ENCODE results near the gene RTN4R.
"Not testable (repeated sequence)": the region's sequence is repeated elsewhere in the genome, so short reads cannot be mapped to it uniquely, and the experiment has no call there.

RTN4R gene

GRCh38 chr22:20286312-20286660, 18.2 kb upstream of the RTN4R start:
- not testable (repeated sequence) for H3K36me3 ChIP-seq (ENCODE audit: control insufficient read depth in 2 of 2, insufficient read depth in 2 of 2, low read length in 2 of 2); H3K27me3 ChIP-seq (ENCODE audit: control insufficient read depth in 2 of 2, insufficient read depth in 2 of 2, low read length in 2 of 2); H3K4me3 ChIP-seq (ENCODE audit: low read length in 2 of 2); H3K9ac ChIP-seq (ENCODE audit: low read depth in 1 of 2, low read length in 2 of 2); H3K9me3 ChIP-seq (ENCODE audit: control insufficient read depth in 2 of 2, low read length in 2 of 2); H3K27ac ChIP-seq (ENCODE audit: low read depth in 2 of 2, low read length in 2 of 2); H3K4me1 ChIP-seq (ENCODE audit: control insufficient read depth in 2 of 2, insufficient read depth in 2 of 2, low read length in 2 of 2)

- not testable (repeated sequence) for H3K36me3 ChIP-seq (ENCODE audit: control insufficient read depth in 2 of 2, insufficient read depth in 2 of 2, low read length in 2 of 2); H3K4me3 ChIP-seq (ENCODE audit: low read length in 2 of 2); H3K9me3 ChIP-seq (ENCODE audit: control insufficient read depth in 2 of 2, low read length in 2 of 2); H3K4me1 ChIP-seq (ENCODE audit: control insufficient read depth in 2 of 2, insufficient read depth in 2 of 2, low read length in 2 of 2); H3K9ac ChIP-seq (ENCODE audit: low read depth in 1 of 2, low read length in 2 of 2); H3K27me3 ChIP-seq (ENCODE audit: control insufficient read depth in 2 of 2, insufficient read depth in 2 of 2, low read length in 2 of 2); H3K27ac ChIP-seq (ENCODE audit: low read depth in 2 of 2, low read length in 2 of 2)
Observed at GRCh38 chr22:20285473-20286311, 17.6 kb upstream of the RTN4R start.

GRCh38 chr22:20284471-20285086, 16.5 kb upstream of the RTN4R start:
- Histone ChIP-seq H3K27ac (ENCODE audit: low read depth in 2 of 2, low read length in 2 of 2) (no peak overlapping the region), H3K9me3 (ENCODE audit: control insufficient read depth in 2 of 2, low read length in 2 of 2) (no peaks in the 10 kb centered on the region), H3K27me3 (ENCODE audit: control insufficient read depth in 2 of 2, insufficient read depth in 2 of 2, low read length in 2 of 2) (no peaks in the 10 kb centered on the region), H3K36me3 (ENCODE audit: control insufficient read depth in 2 of 2, insufficient read depth in 2 of 2, low read length in 2 of 2) (no peaks in the 10 kb centered on the region), H3K4me1 (ENCODE audit: control insufficient read depth in 2 of 2, insufficient read depth in 2 of 2, low read length in 2 of 2) (no peaks in the 10 kb centered on the region), H3K4me3 (ENCODE audit: low read length in 2 of 2) (no peak overlapping the region), H3K9ac (ENCODE audit: low read depth in 1 of 2, low read length in 2 of 2) (no peak overlapping the region)

- Histone ChIP-seq H3K4me1 (ENCODE audit: control insufficient read depth in 2 of 2, insufficient read depth in 2 of 2, low read length in 2 of 2) (no peaks in the 10 kb centered on the region), H3K9me3 (ENCODE audit: control insufficient read depth in 2 of 2, low read length in 2 of 2) (no peaks in the 10 kb centered on the region), H3K9ac (ENCODE audit: low read depth in 1 of 2, low read length in 2 of 2) (no peak overlapping the region), H3K36me3 (ENCODE audit: control insufficient read depth in 2 of 2, insufficient read depth in 2 of 2, low read length in 2 of 2) (no peaks in the 10 kb centered on the region), H3K4me3 (ENCODE audit: low read length in 2 of 2) (no peak overlapping the region), H3K27ac (ENCODE audit: low read depth in 2 of 2, low read length in 2 of 2) (no peak overlapping the region), H3K27me3 (ENCODE audit: control insufficient read depth in 2 of 2, insufficient read depth in 2 of 2, low read length in 2 of 2) (no peaks in the 10 kb centered on the region)
Observed at GRCh38 chr22:20283674-20284066, 15.6 kb upstream of the RTN4R start.

GRCh38 chr22:20282901-20283673, 15.0 kb upstream of the RTN4R start:
- no peak overlapping the region for H3K9ac ChIP-seq (ENCODE audit: low read depth in 1 of 2, low read length in 2 of 2)
- H3K4me1 ChIP-seq (ENCODE audit: control insufficient read depth in 2 of 2, insufficient read depth in 2 of 2, low read length in 2 of 2), result no peaks in the 10 kb centered on the region
- no peak overlapping the region for H3K27ac ChIP-seq (ENCODE audit: low read depth in 2 of 2, low read length in 2 of 2)
- H3K4me3 ChIP-seq (ENCODE audit: low read length in 2 of 2), result no peak overlapping the region
- no peaks in the 10 kb centered on the region for H3K36me3 ChIP-seq (ENCODE audit: control insufficient read depth in 2 of 2, insufficient read depth in 2 of 2, low read length in 2 of 2)
- no peaks in the 10 kb centered on the region for H3K27me3 ChIP-seq (ENCODE audit: control insufficient read depth in 2 of 2, insufficient read depth in 2 of 2, low read length in 2 of 2)
- no peaks in the 10 kb centered on the region for H3K9me3 ChIP-seq (ENCODE audit: control insufficient read depth in 2 of 2, low read length in 2 of 2)

GRCh38 chr22:20281891-20282290, 13.8 kb upstream of the RTN4R start:
- Histone ChIP-seq H3K27me3 (ENCODE audit: control insufficient read depth in 2 of 2, insufficient read depth in 2 of 2, low read length in 2 of 2) (no peaks in the 10 kb centered on the region), H3K4me3 (ENCODE audit: low read length in 2 of 2) (no peak overlapping the region), H3K9ac (ENCODE audit: low read depth in 1 of 2, low read length in 2 of 2) (no peak overlapping the region), H3K27ac (ENCODE audit: low read depth in 2 of 2, low read length in 2 of 2) (no peak overlapping the region), H3K4me1 (ENCODE audit: control insufficient read depth in 2 of 2, insufficient read depth in 2 of 2, low read length in 2 of 2) (no peaks in the 10 kb centered on the region), H3K9me3 (ENCODE audit: control insufficient read depth in 2 of 2, low read length in 2 of 2) (no peaks in the 10 kb centered on the region), H3K36me3 (ENCODE audit: control insufficient read depth in 2 of 2, insufficient read depth in 2 of 2, low read length in 2 of 2) (no peaks in the 10 kb centered on the region)

GRCh38 chr22:20281473-20281872, 13.4 kb upstream of the RTN4R start:
- not testable (repeated sequence) for H3K4me1 ChIP-seq (ENCODE audit: control insufficient read depth in 2 of 2, insufficient read depth in 2 of 2, low read length in 2 of 2); H3K4me3 ChIP-seq (ENCODE audit: low read length in 2 of 2); H3K27me3 ChIP-seq (ENCODE audit: control insufficient read depth in 2 of 2, insufficient read depth in 2 of 2, low read length in 2 of 2); H3K27ac ChIP-seq (ENCODE audit: low read depth in 2 of 2, low read length in 2 of 2); H3K9me3 ChIP-seq (ENCODE audit: control insufficient read depth in 2 of 2, low read length in 2 of 2); H3K36me3 ChIP-seq (ENCODE audit: control insufficient read depth in 2 of 2, insufficient read depth in 2 of 2, low read length in 2 of 2); H3K9ac ChIP-seq (ENCODE audit: low read depth in 1 of 2, low read length in 2 of 2)

GRCh38 chr22:20280866-20281265, 12.7 kb upstream of the RTN4R start:
- no peak overlapping the region for H3K4me3 ChIP-seq (ENCODE audit: low read length in 2 of 2)
- no peak overlapping the region for H3K27ac ChIP-seq (ENCODE audit: low read depth in 2 of 2, low read length in 2 of 2)
- H3K36me3 ChIP-seq (ENCODE audit: control insufficient read depth in 2 of 2, insufficient read depth in 2 of 2, low read length in 2 of 2), result no peaks in the 10 kb centered on the region
- H3K9me3 ChIP-seq (ENCODE audit: control insufficient read depth in 2 of 2, low read length in 2 of 2), result no peaks in the 10 kb centered on the region
- no peak overlapping the region for H3K9ac ChIP-seq (ENCODE audit: low read depth in 1 of 2, low read length in 2 of 2)
- no peaks in the 10 kb centered on the region for H3K27me3 ChIP-seq (ENCODE audit: control insufficient read depth in 2 of 2, insufficient read depth in 2 of 2, low read length in 2 of 2)
- no peaks in the 10 kb centered on the region for H3K4me1 ChIP-seq (ENCODE audit: control insufficient read depth in 2 of 2, insufficient read depth in 2 of 2, low read length in 2 of 2)

- H3K9me3 ChIP-seq (ENCODE audit: control insufficient read depth in 2 of 2, low read length in 2 of 2); H3K4me1 ChIP-seq (ENCODE audit: control insufficient read depth in 2 of 2, insufficient read depth in 2 of 2, low read length in 2 of 2); H3K27me3 ChIP-seq (ENCODE audit: control insufficient read depth in 2 of 2, insufficient read depth in 2 of 2, low read length in 2 of 2); H3K36me3 ChIP-seq (ENCODE audit: control insufficient read depth in 2 of 2, insufficient read depth in 2 of 2, low read length in 2 of 2); H3K9ac ChIP-seq (ENCODE audit: low read depth in 1 of 2, low read length in 2 of 2); H3K4me3 ChIP-seq (ENCODE audit: low read length in 2 of 2); H3K27ac ChIP-seq (ENCODE audit: low read depth in 2 of 2, low read length in 2 of 2): not testable (repeated sequence)
Observed at GRCh38 chr22:20280163-20280562, 12.0 kb upstream of the RTN4R start.

- Histone ChIP-seq H3K27me3 (ENCODE audit: control insufficient read depth in 2 of 2, insufficient read depth in 2 of 2, low read length in 2 of 2) (no peaks in the 10 kb centered on the region), H3K27ac (ENCODE audit: low read depth in 2 of 2, low read length in 2 of 2) (no peak overlapping the region), H3K9me3 (ENCODE audit: control insufficient read depth in 2 of 2, low read length in 2 of 2) (no peaks in the 10 kb centered on the region), H3K36me3 (ENCODE audit: control insufficient read depth in 2 of 2, insufficient read depth in 2 of 2, low read length in 2 of 2) (no peaks in the 10 kb centered on the region), H3K9ac (ENCODE audit: low read depth in 1 of 2, low read length in 2 of 2) (no peak overlapping the region), H3K4me3 (ENCODE audit: low read length in 2 of 2) (no peak overlapping the region), H3K4me1 (ENCODE audit: control insufficient read depth in 2 of 2, insufficient read depth in 2 of 2, low read length in 2 of 2) (no peaks in the 10 kb centered on the region)
Observed at GRCh38 chr22:20279662-20280134, 11.6 kb upstream of the RTN4R start.

All from mucosa of rectum (tissue), 2 donors.